Measurements from ENCODE around the gene SLC25A39.

SLC25A39 gene

DNA sequence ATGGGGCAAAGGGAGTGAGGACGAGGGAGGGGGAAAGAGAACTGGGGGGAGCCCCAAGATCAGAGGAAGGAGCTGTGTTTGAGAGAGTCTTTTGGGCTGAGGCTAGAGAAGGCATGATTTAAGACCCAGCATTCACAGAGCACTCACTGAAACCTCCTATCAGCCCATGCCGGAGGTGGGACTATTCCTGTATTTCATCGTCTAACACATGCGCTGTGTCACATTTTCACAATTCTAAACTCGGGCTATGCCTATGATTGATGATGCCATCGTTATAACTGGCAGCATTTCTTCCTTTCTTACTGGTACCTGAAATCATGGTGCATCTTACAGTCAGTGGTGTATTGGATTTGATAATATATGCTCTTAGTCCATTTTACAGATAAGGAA lies 35.5 kb upstream of the SLC25A39 start:
- no peak for DNase-seq (ENCODE audit: extremely low read depth, insufficient read length)
- no peak for TF ChIP-seq CTCF (IDR thresholded peaks at IDR 0.05; ENCODE audit: insufficient read depth, low read length, poor library complexity, severe bottlenecking)

DNA sequence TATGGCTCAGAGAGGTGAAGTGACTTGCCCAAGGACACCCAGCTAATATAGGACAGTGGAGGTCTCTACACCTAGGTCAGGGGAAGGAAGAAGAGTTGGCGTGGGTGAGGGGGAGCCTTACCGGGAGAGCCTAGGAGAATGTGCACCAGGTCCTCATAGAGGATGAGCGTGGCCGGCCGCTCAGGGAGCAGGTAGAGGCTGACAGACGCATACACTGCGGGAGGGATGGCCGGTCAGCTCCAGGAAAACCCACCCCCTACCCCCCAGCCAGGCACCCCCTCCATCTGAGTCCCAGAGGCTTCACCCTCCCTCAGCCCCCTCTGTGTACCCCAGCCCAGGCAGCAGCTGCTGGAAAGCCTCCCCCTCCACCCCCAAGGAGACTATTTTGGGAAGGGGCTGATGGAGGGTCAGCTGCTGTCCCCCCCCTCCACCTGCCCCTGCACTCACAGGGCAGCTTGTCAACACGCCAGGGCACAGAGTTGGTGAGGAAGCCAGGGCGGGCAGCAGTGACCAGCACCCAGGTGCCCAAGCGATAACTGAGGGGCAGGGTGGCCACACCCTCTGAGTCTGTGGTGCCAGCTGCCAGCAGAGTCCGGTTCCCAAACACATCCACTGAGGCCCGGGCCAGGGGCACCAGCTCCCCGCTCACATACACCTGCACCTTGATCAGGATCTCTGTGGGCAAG lies 35.0 kb upstream of the SLC25A39 start:
- no peak for DNase-seq (ENCODE audit: extremely low read depth, insufficient read length)
- H3K27me3 ChIP-seq (replicated peaks; ENCODE audit: control insufficient read depth, insufficient read depth, low read length) = no peaks in the 10 kb centered on the region
- H3K36me3 ChIP-seq (ENCODE audit: control insufficient read depth, insufficient read depth, low read length) = no peaks in the 10 kb centered on the region
- no peak overlapping the region for H3K4me3 ChIP-seq (replicated peaks; ENCODE audit: low read depth, low read length)
- TF ChIP-seq CTCF (IDR thresholded peaks at IDR 0.05; ENCODE audit: insufficient read depth, low read length, poor library complexity, severe bottlenecking) = no peak

More for the DNA sequence above, 35.5 kb upstream of the SLC25A39 start:
- H3K36me3 ChIP-seq (ENCODE audit: control insufficient read depth, insufficient read depth, low read length) = no peaks in the 10 kb centered on the region
- H3K4me3 ChIP-seq (replicated peaks; ENCODE audit: low read depth, low read length) = no peak overlapping the region
- H3K27me3 ChIP-seq (replicated peaks; ENCODE audit: control insufficient read depth, insufficient read depth, low read length) = no peaks in the 10 kb centered on the region

DNA sequence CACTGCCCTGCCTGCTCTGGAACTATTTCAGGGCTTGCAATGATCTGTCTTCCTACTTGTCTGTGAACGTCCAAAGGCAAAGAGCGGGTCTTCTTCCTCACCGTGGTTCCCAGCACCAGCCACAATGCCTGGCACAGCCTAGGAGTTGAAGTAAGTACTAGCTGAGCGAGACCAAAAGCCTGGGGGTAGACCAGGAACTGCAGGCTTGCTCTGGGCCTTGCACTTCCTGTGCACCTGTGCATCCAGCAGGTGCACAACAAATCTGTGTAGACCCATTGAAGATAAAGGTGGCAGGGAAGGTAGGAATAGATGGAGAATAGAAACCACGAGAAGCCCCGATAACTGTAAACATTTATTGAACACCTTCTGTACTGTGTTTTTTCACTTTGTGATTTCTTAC lies 34.4 kb upstream of the SLC25A39 start:
- Histone ChIP-seq H3K27me3 (replicated peaks; ENCODE audit: control insufficient read depth, insufficient read depth, low read length) (no peaks in the 10 kb centered on the region), H3K4me3 (replicated peaks; ENCODE audit: low read depth, low read length) (no peak overlapping the region), H3K36me3 (ENCODE audit: control insufficient read depth, insufficient read depth, low read length) (no peaks in the 10 kb centered on the region)
- DNase-seq (ENCODE audit: extremely low read depth, insufficient read length) = no peak
- TF ChIP-seq CTCF (IDR thresholded peaks at IDR 0.05; ENCODE audit: insufficient read depth, low read length, poor library complexity, severe bottlenecking) = no peak

DNA sequence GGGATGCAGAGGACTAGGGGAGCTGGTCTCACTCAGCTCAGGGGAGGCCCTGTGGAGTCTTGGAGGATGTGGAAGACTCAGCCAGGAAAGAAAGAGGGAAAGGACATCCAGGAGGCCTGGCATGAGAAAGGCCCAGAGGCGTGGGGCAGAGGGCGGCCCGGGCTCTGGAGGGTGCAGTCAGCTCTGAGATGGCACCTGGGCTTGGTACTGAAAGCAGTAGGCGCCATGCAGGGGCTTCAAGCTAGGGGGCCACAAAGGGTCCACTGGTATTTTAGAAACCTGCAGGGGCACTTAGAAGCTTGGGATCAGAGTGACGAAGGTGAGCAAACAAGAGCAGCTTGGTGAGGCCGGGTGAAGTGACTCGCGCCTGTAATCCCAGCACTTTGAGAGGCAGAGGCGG lies 33.4 kb upstream of the SLC25A39 start:
- Histone ChIP-seq H3K36me3 (ENCODE audit: control insufficient read depth, insufficient read depth, low read length) (no peaks in the 10 kb centered on the region; the same call in 1 of the 2 replicates), H3K4me3 (replicated peaks; ENCODE audit: low read depth, low read length) (no peak overlapping the region), H3K27me3 (replicated peaks; ENCODE audit: control insufficient read depth, insufficient read depth, low read length) (no peaks in the 10 kb centered on the region)
- no peak for DNase-seq (ENCODE audit: extremely low read depth, insufficient read length)
- no peak for TF ChIP-seq CTCF (IDR thresholded peaks at IDR 0.05; ENCODE audit: insufficient read depth, low read length, poor library complexity, severe bottlenecking)

GRCh38 chr17:44356241-44356640 lies 31.6 kb upstream of the SLC25A39 start:
- H3K27me3 ChIP-seq (replicated peaks; ENCODE audit: control insufficient read depth, insufficient read depth, low read length) = no peaks in the 10 kb centered on the region
- no peak for DNase-seq (ENCODE audit: extremely low read depth, insufficient read length)
- H3K36me3 ChIP-seq (ENCODE audit: control insufficient read depth, insufficient read depth, low read length) = peaks cover 17% of the 10 kb centered on the region
- peak; percentile 9 for TF ChIP-seq CTCF (IDR thresholded peaks at IDR 0.05; ENCODE audit: insufficient read depth, low read length, poor library complexity, severe bottlenecking)
- H3K4me3 ChIP-seq (replicated peaks; ENCODE audit: low read depth, low read length) = no peak overlapping the region

GRCh38 chr17:44355642-44356099 lies 31.0 kb upstream of the SLC25A39 start:
- no peak for DNase-seq (ENCODE audit: extremely low read depth, insufficient read length)

More at GRCh38 chr17:44355642-44356099, 31.0 kb upstream of the SLC25A39 start:
- H3K4me3 ChIP-seq (replicated peaks; ENCODE audit: low read depth, low read length) = no peak overlapping the region
- no peak for TF ChIP-seq CTCF (IDR thresholded peaks at IDR 0.05; ENCODE audit: insufficient read depth, low read length, poor library complexity, severe bottlenecking)
- peaks cover 22% of the 10 kb centered on the region for H3K36me3 ChIP-seq (ENCODE audit: control insufficient read depth, insufficient read depth, low read length)
- no peaks in the 10 kb centered on the region for H3K27me3 ChIP-seq (replicated peaks; ENCODE audit: control insufficient read depth, insufficient read depth, low read length)
